ENCODE results near the gene HOXA11.

Gene HOXA11

DNA sequence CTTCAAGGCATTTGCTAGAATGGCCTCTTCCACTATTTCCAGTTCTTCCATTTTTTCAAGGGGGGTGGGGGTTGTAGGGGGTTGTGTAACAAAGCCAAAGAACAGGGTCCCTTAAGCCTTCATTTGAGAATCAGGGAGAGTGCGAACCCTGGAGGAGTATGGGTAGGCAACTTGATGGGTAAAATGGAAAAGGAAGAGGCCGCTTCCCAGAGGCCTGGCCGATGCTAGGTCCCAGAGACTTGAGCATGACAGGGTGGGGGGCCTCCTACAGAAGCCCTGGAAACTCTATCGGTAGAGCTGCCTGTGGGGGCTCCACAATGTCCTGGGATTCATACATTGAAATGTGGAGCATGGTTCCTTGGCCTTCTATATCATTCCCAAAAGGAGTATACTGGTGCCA lies 24.0 kb upstream of the HOXA11 start:
- in situ Hi-C loops (cut with MboI; ENCODE audit: low sequenced_read_pairs): loop anchor here (10.0 to 25.0 kb wide), 4 partner anchors 366 to 878 kb away; no protein-coding TSS in a partner anchor

DNA sequence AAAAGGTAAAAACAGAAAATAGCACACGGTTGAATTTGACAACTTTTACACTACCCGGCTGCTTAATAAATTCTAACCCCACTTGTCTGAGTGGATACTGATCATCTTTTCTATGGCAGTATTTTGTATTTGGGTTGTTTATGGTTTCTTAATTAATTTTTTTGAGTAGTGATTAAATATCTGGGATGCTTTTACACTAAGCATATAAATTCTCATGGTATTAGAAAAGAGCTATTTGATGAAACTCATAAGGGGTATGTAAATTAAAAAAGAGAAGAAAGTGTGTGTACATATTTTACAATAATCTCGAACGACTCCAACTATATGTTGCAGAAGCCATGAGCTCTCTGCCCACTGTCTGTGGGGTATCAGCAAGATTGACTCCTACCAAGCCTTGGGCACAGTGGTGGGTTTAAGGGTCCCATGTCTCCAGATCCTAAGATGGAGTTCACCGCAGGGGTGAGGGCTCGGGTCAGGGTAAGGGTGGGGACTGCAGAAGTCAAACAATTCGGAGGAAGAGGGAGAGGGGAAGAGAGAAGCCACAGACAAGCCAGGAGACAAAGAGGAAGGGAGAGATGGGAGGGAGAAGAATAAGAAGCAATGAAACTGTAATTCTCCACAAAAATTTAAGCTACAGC lies 22.4 kb upstream of the HOXA11 start:
- in situ Hi-C loops (cut with MboI; ENCODE audit: low sequenced_read_pairs): loop anchor here (10.0 to 25.0 kb wide), 4 partner anchors 367 to 880 kb away; no protein-coding TSS in a partner anchor

DNA sequence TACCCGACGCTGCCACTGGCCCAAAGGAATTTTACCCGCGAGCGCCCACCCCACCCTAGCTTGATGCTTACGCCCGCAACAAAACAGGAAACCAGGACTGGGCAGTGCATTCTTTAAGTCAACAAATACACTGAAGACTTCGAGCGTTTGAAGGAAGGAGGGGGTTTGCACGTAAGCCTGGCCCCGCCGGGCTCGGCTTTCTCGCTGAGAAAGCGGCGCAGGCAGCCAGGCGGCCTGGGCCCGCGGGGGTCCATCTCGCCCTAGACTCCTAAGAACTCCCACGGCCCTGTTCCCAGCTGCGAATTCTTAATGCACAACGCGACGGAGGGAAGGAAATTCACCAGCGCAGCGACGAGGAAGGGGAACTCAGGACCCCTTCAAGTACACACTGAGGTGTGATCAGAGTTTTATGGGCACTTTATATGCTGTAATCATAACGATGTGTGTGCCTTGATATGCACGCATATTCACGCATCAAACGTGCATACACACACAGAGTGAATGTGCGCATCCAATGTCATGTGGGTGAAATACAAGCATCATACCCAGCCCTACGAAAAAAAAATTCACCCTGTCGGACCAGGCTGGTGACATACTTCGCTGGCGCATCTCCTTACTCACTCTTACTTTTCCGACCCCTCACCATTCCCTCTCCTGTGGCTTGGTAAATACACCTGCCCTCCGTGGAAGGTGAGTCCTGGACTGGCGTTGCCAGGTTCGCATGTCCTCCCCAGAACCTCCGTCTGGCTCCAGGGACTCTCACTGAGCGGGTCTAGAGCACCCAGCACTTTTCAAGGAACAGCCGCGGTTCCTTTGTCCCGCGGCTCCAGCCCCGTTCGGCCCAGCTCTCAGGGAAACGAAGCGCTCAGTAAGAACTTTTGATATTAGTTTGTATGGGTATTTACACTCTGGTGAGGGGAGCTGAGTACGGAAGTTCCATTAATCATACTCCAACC lies 20.6 kb upstream of the HOXA11 start:
- in situ Hi-C loops (cut with MboI; ENCODE audit: low sequenced_read_pairs): loop anchor here (10.0 to 25.0 kb wide), 4 partner anchors 369 to 882 kb away; no protein-coding TSS in a partner anchor

DNA sequence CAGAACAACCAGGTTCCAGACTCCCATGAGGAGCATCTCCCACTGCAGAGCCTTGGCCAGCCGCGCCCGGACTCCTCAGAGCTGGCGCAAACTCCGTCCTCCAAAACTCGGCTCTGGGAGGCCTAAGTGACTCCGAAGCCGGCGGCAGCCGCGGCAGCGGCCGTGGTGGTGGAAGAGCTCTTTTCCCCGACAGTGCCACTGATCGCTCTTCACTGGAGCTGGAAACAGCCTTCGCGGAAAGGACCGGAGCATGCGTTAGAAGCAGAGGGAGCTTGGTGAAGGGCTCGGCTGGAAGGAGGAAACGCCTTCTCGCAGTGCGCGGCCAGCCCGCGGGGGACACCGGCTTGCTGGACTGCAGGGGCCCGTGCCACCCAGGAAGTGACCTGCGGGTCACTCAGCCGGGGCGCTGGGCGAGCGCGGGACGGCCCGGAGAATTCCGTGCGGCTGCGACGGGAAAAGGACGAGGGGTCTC lies 19.9 kb upstream of the HOXA11 start:
- in situ Hi-C loops (cut with MboI; ENCODE audit: low sequenced_read_pairs): loop anchor here (10.0 to 25.0 kb wide), 4 partner anchors 370 to 882 kb away; no protein-coding TSS in a partner anchor

DNA sequence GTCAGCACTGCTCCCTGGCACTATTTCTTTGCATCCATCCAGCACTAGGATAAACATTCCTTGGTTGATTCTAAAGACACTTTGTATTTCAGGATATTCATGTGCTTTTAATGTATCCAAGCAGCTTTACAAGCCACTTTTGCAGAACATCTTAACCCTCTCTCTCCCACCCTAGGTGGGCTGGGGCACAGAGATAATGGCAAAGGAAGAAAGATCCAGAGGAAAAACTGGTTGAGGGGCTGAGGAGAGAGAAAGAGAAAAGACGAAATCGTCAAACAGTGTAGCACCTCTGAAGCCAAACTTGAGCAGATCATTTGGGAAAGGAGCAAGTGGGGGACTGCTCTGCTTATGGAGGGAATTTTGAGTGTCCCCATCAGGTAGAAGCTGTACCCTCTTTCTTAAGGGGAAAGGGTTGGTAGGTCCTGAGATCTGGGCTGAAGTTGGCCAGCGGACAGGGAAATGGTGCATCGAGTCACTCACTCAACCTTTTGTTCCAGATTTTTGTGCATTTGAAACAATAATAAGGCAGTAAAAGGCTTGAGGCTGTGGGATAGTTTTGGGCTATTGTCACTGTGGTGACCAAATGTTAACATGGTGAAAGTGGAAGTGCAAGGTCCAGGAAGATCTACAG lies 19.0 kb upstream of the HOXA11 start:
- in situ Hi-C loops (cut with MboI; ENCODE audit: low sequenced_read_pairs): loop anchor here (10.0 to 25.0 kb wide), 4 partner anchors 371 to 883 kb away; no protein-coding TSS in a partner anchor

DNA sequence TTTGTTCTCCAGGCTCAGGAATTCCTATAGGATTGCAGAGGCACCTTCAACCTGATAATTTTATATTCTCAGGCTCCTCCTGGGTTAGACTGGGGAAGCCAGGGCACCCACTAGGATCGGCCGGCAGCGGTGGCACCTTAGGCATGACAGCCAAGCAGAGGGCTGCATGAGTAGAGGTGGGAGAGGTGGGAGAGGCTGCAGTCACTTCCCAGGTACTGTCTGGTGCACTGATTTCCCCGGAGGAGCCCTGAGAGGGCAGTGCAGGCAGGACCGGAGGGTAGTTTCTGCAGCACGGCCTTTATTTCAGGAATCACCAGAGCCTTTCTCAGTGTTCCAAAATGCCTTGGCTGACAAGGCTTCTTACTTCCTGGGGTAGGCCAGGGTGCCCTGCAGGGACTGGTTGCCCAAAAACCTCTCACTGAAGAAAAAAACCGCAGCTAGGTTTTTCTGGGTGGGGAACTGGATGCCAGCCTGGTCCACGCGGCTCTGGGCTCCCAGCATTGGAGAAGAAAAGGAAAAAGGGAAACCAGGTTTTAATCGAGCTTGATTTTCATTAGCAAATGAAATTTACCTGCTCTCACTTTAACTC lies 18.4 kb upstream of the HOXA11 start:
- in situ Hi-C loops (cut with MboI; ENCODE audit: low sequenced_read_pairs): loop anchor here (10.0 to 25.0 kb wide), 4 partner anchors 371 to 884 kb away; no protein-coding TSS in a partner anchor

DNA sequence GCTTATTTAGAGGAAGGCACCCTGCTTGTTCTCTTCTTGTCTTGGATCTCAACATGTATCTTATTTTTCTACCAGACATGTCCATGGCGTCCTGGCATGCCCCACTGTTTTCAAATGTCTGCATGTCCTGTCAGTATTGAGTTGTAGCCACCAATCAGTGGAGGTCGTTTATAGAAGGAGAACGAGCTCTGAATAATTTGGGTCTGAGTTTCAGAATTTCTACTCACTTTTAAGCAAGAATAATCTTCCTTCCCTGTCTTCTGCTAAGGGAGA lies 17.8 kb upstream of the HOXA11 start:
- in situ Hi-C loops (cut with MboI; ENCODE audit: low sequenced_read_pairs): loop anchor here (10.0 to 25.0 kb wide), 4 partner anchors 372 to 885 kb away; no protein-coding TSS in a partner anchor

DNA sequence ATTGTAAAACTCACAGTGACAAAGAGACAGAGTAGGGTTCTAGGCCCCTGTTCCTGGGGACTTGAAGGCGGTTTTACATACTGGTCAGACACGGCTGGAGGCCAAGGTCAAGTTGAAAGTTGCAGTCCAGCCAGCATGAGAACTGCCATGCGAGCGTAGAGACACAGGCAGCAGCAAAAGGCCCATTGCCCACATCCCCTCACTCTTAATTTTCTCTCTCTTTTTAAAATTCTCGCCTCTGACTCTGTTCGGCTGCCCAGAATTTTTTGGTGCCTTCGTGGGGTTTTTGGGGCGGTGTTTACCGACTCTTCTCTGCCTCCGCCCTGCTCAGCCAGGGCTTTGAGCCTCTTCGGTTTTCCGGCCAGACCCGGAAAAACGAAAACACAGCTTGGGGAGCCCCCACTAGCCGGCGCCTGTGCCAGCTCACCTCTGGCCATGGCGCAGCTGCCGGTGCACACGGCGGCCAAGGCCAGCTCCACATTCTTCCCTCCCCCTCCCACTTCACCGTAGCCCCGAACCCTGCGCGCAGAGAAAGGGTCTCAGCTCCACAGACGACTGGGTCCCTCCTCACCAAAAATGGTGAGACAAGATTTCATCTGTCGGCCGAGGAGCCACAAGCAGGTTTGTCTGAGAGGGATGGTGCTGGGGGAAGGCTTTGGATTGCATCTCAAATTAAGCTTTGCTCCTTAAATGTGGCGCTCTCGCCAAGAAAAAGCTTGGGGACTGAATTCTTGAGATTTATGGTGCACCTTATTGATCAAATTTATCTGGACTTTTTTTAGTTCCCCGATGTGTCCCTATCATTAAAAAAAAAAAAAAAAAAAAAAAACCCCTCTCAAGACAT lies 17.2 kb upstream of the HOXA11 start:
- in situ Hi-C loops (cut with MboI; ENCODE audit: low sequenced_read_pairs): loop anchor here (10.0 to 25.0 kb wide), 4 partner anchors 373 to 885 kb away; no protein-coding TSS in a partner anchor

DNA sequence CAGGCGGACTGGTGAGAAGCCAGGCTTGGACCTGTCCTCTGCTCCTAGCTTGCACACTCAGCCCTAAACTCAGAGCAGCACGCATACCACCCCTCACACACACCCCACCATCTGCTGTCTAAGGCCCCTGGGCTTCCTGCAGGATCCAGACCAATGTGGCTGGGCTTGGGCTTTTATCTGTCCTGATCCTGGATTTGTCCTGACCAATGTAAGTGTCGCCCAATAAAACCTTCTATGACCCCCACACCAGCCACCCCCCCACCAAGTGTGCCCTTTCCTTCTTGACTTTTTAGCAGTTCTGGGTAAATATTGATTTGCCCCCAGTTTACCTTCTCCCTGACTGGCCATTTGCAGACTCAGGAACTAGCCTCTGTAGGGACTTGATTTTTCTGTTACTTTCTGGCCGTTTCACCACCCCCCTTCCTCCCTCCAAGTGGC lies 16.6 kb upstream of the HOXA11 start:
- in situ Hi-C loops (cut with MboI; ENCODE audit: low sequenced_read_pairs): loop anchor here (10.0 to 25.0 kb wide), 4 partner anchors 373 to 886 kb away; no protein-coding TSS in a partner anchor

DNA sequence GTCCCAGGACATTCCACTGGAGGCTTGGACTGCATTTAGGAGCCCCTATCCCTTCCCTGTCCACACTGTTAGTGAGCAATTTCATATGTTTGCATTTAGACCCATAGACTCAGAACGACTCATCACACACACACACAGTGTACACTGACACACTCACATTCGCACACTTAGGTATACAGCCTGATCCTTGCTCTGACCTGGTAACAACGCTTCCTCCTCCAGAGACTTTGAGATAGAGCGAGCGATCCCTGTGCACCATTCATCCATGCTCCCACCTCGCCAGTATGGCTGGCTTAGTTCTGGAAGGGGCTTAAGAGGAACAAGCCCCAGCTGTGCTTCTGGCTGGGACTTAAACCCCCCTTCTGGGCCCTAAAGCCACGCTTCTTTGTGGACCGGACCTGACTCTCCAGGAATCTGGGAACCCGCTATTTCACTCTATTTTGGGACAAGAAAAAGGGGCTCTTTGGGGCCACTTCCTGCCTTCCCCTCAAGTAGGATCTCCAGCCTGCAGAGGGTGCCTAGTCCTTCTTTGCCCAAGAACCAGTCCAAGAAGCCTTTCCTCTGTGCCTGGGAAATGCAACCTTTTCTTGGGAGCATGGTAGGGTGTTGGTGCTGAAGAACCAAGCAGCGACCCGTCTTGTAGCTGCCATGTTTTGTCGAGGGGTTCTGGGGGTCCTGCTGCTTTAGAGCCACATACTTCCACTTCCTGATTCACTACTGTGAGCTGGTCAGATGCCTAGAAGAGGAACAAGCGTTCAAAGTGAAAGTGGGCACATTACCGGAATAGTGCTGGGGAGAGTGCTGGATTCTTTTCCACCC lies 15.9 kb upstream of the HOXA11 start:
- in situ Hi-C loops (cut with MboI; ENCODE audit: low sequenced_read_pairs): loop anchor here (10.0 to 25.0 kb wide), 4 partner anchors 374 to 886 kb away; no protein-coding TSS in a partner anchor

DNA sequence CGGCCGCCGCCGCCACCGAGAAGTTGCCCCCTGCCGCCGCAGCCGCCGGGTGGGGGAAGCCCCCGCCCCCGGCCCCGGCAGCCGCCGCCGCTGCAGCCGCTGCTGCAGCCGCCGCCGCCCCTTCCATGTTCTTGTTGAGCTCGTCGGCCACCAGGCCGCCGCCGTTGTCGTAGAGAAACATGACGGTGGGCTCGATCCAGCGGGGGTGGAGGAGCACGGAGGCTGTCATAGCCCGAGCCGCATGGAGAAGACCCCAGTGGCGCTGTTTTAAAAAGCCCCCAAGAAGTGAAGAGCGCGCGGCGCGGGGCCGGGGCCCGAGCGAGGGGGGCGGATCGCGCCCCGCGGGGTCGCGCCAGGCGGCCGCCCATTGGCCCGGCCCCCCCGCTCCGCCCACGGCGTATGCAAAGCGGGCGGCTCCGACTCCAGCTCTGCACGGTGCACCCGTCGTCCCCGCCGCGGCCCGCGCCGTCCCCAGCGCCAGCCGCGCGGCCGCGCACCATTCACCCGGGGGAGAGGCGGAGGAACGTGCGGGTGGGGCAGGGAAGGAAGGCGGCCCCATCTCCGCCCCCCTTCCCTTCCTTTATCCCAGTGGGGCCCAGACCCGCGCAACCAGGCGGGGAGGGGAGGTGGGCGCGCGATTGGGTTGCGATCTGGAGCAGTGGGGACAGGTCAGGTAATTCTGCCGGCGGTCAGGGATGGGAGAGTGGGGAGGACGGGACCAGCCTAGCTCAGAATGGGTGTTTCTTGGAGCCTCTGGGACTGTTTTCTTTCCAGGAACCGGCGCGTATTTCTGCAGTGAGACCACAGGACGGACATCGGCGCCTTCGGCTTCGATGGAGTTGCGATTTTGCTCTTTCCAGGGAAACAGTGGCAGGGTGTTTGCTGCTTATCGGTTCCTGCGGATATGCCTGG lies 15.1 kb upstream of the HOXA11 start, which contains the start of gene HOXA13:
Gene HOXA13 (minus strand): TSS at position 243 of the 912 bp plus-strand sequence. CDS start 14 bp downstream, at position 229.
- in situ Hi-C loops (cut with MboI; ENCODE audit: low sequenced_read_pairs): loop anchor here (10.0 to 25.0 kb wide), 4 partner anchors 375 to 887 kb away; no protein-coding TSS in a partner anchor

DNA sequence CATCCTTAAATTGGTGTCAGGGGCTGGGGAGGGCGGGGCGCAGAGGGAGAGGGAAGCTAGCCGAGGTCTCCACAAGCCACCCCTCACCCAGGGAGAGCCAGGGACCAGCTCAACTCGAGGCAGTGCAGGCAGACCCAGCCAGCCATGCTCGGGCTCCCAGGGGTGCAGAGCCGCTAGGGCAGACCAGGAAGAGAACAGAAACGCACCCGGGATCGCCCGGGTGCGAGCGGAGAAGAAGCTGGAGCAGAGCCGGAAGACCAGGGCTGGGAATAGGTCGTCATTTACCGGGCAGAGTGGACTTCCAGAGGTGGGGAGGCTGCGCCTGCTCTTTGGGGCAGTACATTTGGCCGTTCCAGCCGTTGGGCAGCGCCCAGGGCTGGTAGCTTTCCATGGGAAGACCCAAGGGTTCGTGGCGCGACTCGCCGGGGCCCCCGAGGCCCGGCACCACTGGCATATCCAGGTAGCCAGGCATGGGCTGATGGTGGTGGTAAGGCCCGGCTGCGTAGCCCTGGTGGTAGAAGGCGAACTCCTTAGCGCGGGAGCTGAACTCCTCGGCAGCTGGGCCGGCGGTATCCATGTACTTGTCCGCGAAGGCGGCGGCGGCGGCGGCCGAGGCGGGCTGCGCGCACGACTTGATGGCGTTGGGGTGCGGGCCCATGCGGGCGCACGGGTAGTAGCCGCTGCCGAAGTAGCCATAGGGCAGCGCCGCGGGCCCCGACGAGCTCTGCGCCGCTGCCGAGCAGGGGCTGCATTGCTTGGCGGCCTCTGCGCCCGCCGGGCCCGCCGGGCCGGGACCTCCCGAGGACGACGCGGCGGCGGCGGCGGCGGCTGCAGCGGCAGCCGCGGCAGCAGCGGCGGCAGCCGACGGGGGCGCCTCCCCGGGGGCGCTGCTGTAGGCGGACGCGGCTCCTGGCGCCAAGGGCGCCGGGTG lies 14.1 kb upstream of the HOXA11 start:
- in situ Hi-C loops (cut with MboI; ENCODE audit: low sequenced_read_pairs): no loop called here

DNA sequence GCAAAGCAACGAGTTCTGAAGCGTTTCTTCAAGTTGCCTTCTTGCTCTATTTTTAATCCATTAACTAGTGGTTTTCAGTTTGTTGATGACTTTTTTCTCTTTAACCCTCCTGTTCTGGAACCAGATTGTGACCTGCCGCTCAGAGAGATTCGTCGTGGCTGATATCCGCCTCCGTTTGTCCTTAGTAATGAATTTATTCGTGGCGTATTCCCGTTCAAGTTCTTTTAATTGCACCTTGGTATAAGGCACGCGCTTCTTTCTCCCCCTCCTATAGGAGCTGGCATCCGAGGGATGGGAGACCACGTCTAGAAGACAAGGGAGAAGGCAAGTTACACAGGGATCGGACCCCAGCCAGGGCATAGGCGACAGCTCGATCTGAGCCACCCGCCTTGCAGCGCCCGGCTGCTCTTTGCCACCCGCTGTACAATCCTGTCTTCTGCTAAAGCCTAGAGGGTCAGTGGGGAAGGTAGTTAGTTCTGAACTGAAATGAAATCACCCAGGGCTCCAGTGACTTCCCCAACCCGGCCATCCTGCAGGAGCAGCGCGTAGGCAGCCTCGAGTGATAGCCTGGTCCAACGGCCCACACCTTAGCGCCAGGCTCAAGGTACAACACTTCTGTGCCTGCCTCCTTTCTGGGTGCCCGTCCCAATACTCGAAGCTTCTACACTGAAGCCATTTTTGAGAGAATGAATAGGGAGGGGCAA lies 13.3 kb upstream of the HOXA11 start:
- in situ Hi-C loops (cut with MboI; ENCODE audit: low sequenced_read_pairs): no loop called here

DNA sequence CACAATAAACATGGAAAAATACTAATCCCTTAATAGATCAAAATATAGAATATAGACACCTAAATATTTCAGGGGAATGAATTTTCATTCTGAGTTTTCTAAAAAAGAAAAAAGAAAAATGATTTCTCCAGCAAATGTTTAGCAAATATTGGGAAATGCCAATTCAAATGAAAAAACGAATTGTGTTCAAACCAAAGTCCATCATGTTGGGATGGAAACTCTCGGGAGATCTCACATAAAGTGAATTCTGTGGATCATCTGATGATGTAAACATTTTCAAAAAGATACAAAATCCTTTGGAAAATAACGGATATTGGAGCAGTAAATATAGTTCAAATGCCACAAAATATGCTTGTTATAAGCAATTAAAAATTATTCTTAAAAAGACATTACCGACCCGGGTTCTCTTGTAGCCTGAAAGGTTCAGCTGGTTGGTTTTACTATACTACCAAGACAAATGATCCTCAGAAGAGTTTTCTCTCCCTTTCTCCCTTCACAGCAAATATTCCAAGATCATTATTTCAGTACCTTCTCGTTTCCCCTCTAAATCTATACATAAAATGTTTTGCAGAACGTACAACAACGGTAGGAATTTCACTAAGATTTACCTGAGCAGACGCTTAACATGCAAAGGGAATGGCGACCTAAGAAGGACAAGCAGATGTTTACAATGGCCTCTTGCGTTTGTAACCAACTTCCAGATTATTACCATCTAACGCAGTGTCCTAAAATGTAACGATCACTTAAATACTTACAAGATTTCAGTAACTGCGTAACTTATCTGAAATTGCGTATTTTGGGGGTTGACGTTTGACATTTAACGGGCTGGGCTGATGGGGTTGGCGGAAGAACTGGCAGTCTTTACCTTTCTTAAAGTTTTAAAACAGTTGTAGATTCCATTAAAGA lies 12.4 kb upstream of the HOXA11 start:
- in situ Hi-C loops (cut with MboI; ENCODE audit: low sequenced_read_pairs): no loop called here

DNA sequence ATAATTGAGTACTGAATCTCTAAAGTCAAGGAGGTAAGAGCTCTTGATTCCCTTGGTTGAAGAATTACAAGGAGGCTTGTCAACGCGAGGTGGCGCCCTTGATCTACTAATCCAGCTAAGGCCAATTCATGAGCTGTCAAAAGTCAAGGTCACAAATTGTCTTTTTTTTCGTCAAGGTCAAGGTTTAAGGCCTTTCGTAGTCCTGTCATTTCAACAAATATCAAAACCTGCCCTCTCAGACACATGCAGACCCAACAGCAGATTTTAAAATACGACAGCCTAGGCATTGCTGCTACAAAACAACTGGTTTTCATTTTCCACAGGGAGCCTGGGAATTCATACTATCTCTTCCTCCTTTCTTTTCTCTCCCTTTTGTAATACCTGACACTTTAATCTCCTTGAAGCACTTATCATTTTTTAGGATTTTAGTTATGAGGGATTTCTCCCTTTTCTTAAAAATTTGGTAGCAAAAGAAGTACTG lies 11.3 kb upstream of the HOXA11 start:
- in situ Hi-C loops (cut with MboI; ENCODE audit: low sequenced_read_pairs): no loop called here
